ENCODE results near the gene FLACC1. TPM values are rescaled to one million over a fixed set of nuclear protein-coding genes. Genes with fewer than 3 reads are reported as not detected.

The FLACC1 gene
- total and polyA plus RNA-seq, 9 of the 15 experiments (the other 6 are each of a cell fraction or from before 2014, with no cell fraction given) = 0.07 to 0.68 (median 0.22) TPM; not detected in 2

- TF ChIP-seq SPI1 (IDR thresholded peaks at IDR 0.05; ENCODE audit: borderline replicate concordance, low read depth, low read length) (0 out of 2 replicates have a peak, but pooled peaks have one; percentile 17), ZFPM2 (CRISPR knock-in tag; IDR thresholded peaks at IDR 0.05) (no peak), TRIM28 (IDR thresholded peaks at IDR 0.05) (no peak), ZBED1 (IDR thresholded peaks at IDR 0.05) (no peak), MAFG (tag; conservative IDR thresholded peaks at IDR 0.05) (no peak), BHLHE40 (IDR thresholded peaks at IDR 0.05; ENCODE audit: low read length) (no peak), DPF2 (IDR thresholded peaks at IDR 0.05) (peak; percentile 25), LCOR (CRISPR knock-in tag; IDR thresholded peaks at IDR 0.05) (0 out of 2 replicates have a peak, but pooled peaks have one; percentile 31), HMGN3 (IDR thresholded peaks at IDR 0.05; ENCODE audit: borderline replicate concordance, extremely low read depth, insufficient read length, low read depth, low read length) (no peak), ZNF398 (CRISPR knock-in tag; IDR thresholded peaks at IDR 0.05) (no peak), FOXK2 (conservative IDR thresholded peaks at IDR 0.05 in 1 of 2, IDR thresholded peaks at IDR 0.05 in 1 of 2; ENCODE audit: low read depth in 2 of 2) (no peak), MIER1 (IDR thresholded peaks at IDR 0.05; ENCODE audit: low read depth) (no peak), RBBP5 (IDR thresholded peaks at IDR 0.05; ENCODE audit: borderline replicate concordance, insufficient read depth, low read length, poor library complexity, severe bottlenecking) (peak; percentile 37), FOSL1 (tag; conservative IDR thresholded peaks at IDR 0.05) (peak; percentile 91), HLTF (IDR thresholded peaks at IDR 0.05) (no peak), NFIC (IDR thresholded peaks at IDR 0.05) (no peak), MCM7 (IDR thresholded peaks at IDR 0.05) (no peak), ARID4B (CRISPR knock-in tag; IDR thresholded peaks at IDR 0.05) (no peak), TAF7 (tag; IDR thresholded peaks at IDR 0.05) (peak; percentile 67; the same call in 1 of the 2 replicates), MLLT1 (IDR thresholded peaks at IDR 0.05) (0 out of 4 replicates have a peak, but pooled peaks of 1 of the 2 experiments have one; percentile 25)
These were observed 99.0 kb downstream of the FLACC1 start (continued) for GRCh38 chr2:201257956-201258665.
